Mesothelial cell of epicardium (in vitro differentiated cells): ENCODE data around the gene KRTAP12-4. TPM values are rescaled to one million over a fixed set of nuclear protein-coding genes. Genes with fewer than 3 reads are reported as not detected.
"Not testable (repeated sequence)": the region's sequence is repeated elsewhere in the genome, so short reads cannot be mapped to it uniquely, and the experiment has no call there.

ENCODE experiments used
- DNase-seq, 2 experiments: peaks; one replicate each; pipeline ENCODE4 v3.0.0; 2021; ENCODE audit warnings: low spot score in 2 of 2; ENCODE audit not compliant: unreplicated experiment in 2 of 2
- H3K27ac Mint-ChIP-seq: 2 replicates; pipeline ENCODE4 v1.8.0; 2021; ENCODE audit warnings: mixed read lengths
- H3K27me3 Mint-ChIP-seq: 2 replicates; pipeline ENCODE4 v1.8.0; 2021; ENCODE audit warnings: low read depth, mixed read lengths
- H3K36me3 Mint-ChIP-seq: 2 replicates; pipeline ENCODE4 v1.8.0; 2021; ENCODE audit warnings: mixed read lengths
- H3K4me1 Mint-ChIP-seq: 2 replicates; pipeline ENCODE4 v1.8.0; 2021; ENCODE audit warnings: mixed read lengths
- H3K4me3 Mint-ChIP-seq: 2 replicates; pipeline ENCODE4 v1.8.0; 2021; ENCODE audit warnings: mild to moderate bottlenecking, moderate library complexity, mixed read lengths
- H3K9me3 Mint-ChIP-seq: 2 replicates; pipeline ENCODE4 v1.8.0; 2021; ENCODE audit warnings: mixed read lengths
- total RNA-seq: library from RNA; stranded (reverse); gene quantifications from 3 replicates; pipeline ENCODE4 v1.2.1, GENCODE V29; 2021
- TF ChIP-seq, protein P1 (sequence below): fragments of 200-600 bp; sonication (generic); IDR thresholded peaks from one replicate; pipeline ENCODE4 v1.5.0; 2021; ENCODE audit warnings: antibody characterized with exemption; ENCODE audit not compliant: unreplicated experiment

Gene KRTAP12-4
- total RNA-seq, 1 donor from 2014 or later = not detected

DNA sequence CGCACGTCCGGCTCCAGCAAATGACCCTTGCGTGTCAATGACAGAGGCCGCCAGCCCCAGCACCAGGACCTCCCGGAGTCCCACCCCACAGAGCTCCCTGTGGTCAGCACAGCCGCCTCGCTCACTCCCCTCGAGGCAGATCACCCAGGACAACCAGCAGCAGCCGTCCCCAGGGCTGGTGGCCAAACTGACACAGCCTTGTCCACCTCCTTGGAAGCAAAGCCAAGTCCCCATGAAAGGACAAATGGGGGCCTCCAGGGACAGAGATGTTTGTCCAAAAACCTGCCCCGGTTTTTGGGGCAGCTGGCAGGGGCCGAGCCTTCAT lies 15.2 kb downstream of the KRTAP12-4 start:
- Mint-ChIP-seq H3K4me1 (no peaks in the 10 kb centered on the region), H3K4me3 (no peak overlapping the region), H3K36me3 (no peaks in the 10 kb centered on the region), H3K27ac (no peak overlapping the region), H3K9me3 (peaks cover 33% of the 10 kb centered on the region), H3K27me3 (peaks cover 2% of the 10 kb centered on the region)
- DNase-seq = peak in 1 of 2 experiments; percentile 31
- TF ChIP-seq, protein P1, sequence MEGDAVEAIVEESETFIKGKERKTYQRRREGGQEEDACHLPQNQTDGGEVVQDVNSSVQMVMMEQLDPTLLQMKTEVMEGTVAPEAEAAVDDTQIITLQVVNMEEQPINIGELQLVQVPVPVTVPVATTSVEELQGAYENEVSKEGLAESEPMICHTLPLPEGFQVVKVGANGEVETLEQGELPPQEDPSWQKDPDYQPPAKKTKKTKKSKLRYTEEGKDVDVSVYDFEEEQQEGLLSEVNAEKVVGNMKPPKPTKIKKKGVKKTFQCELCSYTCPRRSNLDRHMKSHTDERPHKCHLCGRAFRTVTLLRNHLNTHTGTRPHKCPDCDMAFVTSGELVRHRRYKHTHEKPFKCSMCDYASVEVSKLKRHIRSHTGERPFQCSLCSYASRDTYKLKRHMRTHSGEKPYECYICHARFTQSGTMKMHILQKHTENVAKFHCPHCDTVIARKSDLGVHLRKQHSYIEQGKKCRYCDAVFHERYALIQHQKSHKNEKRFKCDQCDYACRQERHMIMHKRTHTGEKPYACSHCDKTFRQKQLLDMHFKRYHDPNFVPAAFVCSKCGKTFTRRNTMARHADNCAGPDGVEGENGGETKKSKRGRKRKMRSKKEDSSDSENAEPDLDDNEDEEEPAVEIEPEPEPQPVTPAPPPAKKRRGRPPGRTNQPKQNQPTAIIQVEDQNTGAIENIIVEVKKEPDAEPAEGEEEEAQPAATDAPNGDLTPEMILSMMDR = no peak

DNA sequence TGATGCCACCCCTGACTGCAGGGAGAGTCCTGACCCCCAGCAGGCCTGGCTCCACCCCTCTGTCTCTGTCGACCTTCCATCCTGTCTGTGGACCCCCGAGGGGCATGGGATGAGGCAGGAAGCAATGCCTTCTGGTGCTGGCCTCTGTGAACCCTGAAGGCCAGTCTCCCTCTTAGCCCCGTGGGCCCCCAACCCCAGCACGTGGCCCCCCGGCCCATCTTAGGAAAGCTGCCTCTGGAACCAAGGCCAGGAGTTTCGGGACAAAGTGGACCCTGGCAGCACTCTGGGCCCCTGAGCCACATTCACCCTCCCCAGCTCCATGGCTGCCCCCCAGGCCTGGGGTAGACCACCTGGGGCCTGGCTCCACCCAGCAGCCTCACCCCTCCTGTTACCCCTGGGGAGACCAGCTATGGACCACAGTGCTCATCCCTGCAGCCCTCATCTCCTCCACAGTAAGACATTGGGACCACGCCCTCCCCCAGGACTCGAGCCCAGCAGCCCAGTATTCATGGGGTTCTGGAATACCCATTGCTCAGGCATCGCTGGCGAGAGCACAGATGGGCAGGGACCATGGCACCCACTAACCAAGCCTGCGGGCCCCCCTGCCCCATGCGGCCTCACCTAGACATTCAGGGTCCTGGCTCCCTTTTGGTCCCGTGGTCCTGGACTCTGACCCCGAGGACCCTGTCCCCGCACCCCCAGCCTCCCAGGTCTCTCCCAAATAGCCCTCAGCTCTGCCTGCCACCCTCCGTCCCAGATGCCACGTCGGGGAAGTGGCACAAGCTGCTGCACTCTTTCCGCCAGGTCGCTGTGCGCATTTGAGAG lies 15.7 kb downstream of the KRTAP12-4 start:
- not testable (repeated sequence) for H3K4me3 Mint-ChIP-seq
- DNase-seq = peak in 1 of 2 experiments; percentile 31

GRCh38 chr21:44637851-44638348 lies 16.6 kb downstream of the KRTAP12-4 start:
- H3K4me1 Mint-ChIP-seq, H3K27ac Mint-ChIP-seq, H3K36me3 Mint-ChIP-seq, H3K27me3 Mint-ChIP-seq, H3K4me3 Mint-ChIP-seq: not testable (repeated sequence)
- H3K9me3 Mint-ChIP-seq = peaks cover 32% of the 10 kb centered on the region
- DNase-seq = peak in 1 of 2 experiments; percentile 27

More for the DNA sequence above, 15.7 kb downstream of the KRTAP12-4 start:
- not testable (repeated sequence) for H3K4me1 Mint-ChIP-seq, H3K27ac Mint-ChIP-seq, H3K27me3 Mint-ChIP-seq, H3K36me3 Mint-ChIP-seq
- H3K9me3 Mint-ChIP-seq = peaks cover 32% of the 10 kb centered on the region

- Mint-ChIP-seq H3K36me3 (no peaks in the 10 kb centered on the region), H3K4me3 (no peak within 1 kb of the TSS), H3K27me3 (peaks cover 2% of the 10 kb centered on the region), H3K9me3 (peaks cover 29% of the 10 kb centered on the region), H3K27ac (no peak within 1 kb of the TSS), H3K4me1 (no peaks in the 10 kb centered on the region)
- peak in 1 of 2 experiments; percentile 36 for DNase-seq
- TF ChIP-seq, protein P1 = no peak
Observed at GRCh38 chr21:44637018-44637850, 17.2 kb downstream of the KRTAP12-4 start, which contains the start of gene KRTAP10-10. Gene KRTAP10-10, plus strand, starts transcription at chr21:44637356. Its CDS starts 62 bp downstream, at chr21:44637418.

- TF ChIP-seq, protein P1 = no peak
- H3K27me3 Mint-ChIP-seq = no peaks in the 10 kb centered on the region
- peaks cover 32% of the 10 kb centered on the region for H3K9me3 Mint-ChIP-seq
- no peak overlapping the region for H3K4me3 Mint-ChIP-seq
- H3K27ac Mint-ChIP-seq = no peak overlapping the region
- H3K4me1 Mint-ChIP-seq = no peaks in the 10 kb centered on the region
- no peaks in the 10 kb centered on the region for H3K36me3 Mint-ChIP-seq
- peak in 1 of 2 experiments; percentile 33 for DNase-seq
Observed at GRCh38 chr21:44636209-44637017, 18.0 kb downstream of the KRTAP12-4 start.

- Mint-ChIP-seq H3K27ac (no peak overlapping the region), H3K4me1 (no peaks in the 10 kb centered on the region), H3K36me3 (no peaks in the 10 kb centered on the region), H3K9me3 (peaks cover 41% of the 10 kb centered on the region), H3K27me3 (no peaks in the 10 kb centered on the region), H3K4me3 (no peak overlapping the region)
- TF ChIP-seq, protein P1 = no peak
- DNase-seq = no peak
Observed at GRCh38 chr21:44632067-44632466, 22.4 kb downstream of the KRTAP12-4 start.
